22Rv1 (cell line): ENCODE measurements around the gene PALLD.

ENCODE experiments used
- H3K27ac ChIP-seq: fragments of 450-650 bp; 2 replicates; pipeline ENCODE4 v1.5.1; 2017
- ZFX ChIP-seq: fragments of 450-650 bp; IDR thresholded peaks from 2 replicates; pipeline ENCODE4 v1.6.1; 2017; ENCODE audit warnings: antibody characterized with exemption, borderline replicate concordance
- TF ChIP-seq, protein P1 (sequence below): fragments of 450-650 bp; IDR thresholded peaks from 2 replicates; pipeline ENCODE4 v1.5.1; 2017; ENCODE audit warnings: mild to moderate bottlenecking

The PALLD gene

DNA sequence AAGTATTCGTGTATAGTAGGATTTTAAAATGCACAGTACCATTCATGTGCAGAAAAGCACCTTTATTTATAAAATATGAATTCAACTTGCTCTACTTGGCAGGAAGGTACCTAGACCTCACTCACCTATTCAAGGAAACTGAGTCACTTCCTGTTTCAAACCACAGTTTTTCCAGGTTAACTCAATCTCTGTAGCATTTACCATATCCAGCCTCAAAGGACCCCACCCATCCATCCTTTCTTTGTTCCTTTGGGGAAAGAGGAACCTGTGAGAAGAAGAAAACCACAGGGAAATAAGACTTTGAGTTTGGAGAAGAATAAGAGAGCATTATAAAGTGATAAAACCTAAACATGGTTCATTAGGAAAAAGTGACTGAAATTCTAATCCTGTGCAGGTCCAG is 262.5 kb downstream of the PALLD start:
- no peak overlapping the region for H3K27ac ChIP-seq
- TF ChIP-seq, protein P1, sequence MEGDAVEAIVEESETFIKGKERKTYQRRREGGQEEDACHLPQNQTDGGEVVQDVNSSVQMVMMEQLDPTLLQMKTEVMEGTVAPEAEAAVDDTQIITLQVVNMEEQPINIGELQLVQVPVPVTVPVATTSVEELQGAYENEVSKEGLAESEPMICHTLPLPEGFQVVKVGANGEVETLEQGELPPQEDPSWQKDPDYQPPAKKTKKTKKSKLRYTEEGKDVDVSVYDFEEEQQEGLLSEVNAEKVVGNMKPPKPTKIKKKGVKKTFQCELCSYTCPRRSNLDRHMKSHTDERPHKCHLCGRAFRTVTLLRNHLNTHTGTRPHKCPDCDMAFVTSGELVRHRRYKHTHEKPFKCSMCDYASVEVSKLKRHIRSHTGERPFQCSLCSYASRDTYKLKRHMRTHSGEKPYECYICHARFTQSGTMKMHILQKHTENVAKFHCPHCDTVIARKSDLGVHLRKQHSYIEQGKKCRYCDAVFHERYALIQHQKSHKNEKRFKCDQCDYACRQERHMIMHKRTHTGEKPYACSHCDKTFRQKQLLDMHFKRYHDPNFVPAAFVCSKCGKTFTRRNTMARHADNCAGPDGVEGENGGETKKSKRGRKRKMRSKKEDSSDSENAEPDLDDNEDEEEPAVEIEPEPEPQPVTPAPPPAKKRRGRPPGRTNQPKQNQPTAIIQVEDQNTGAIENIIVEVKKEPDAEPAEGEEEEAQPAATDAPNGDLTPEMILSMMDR, result no peak
- no peak for TF ChIP-seq ZFX

DNA sequence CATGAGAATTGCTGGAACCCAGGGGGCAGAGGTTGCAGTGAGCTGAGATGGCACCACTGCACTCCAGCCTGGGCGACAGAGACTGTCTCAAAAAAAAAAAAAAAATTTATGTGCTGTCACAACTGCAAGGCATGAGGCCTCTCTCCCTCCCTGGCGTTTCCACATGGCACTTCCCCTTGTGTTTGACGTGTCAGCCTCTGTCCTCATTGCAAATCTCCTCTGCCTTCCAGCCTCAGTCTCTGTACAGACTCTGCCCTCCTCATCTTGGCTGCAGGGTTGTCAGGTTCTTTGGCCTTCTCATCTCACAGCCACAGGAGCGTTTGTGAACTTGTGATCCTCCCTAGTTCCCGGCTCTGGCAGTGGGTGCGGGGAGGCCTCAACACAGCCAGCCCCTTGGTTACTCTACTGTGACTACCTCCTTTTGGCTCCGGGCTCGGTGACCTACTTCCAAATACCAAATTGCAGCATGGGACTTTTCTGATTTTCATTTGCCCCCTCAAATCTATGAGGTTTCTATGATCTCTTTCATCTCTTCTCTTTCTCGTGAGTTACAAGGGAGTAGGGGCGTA is 263.2 kb downstream of the PALLD start:
- TF ChIP-seq ZFX, result no peak
- TF ChIP-seq, protein P1, result no peak
- no peak overlapping the region for H3K27ac ChIP-seq

DNA sequence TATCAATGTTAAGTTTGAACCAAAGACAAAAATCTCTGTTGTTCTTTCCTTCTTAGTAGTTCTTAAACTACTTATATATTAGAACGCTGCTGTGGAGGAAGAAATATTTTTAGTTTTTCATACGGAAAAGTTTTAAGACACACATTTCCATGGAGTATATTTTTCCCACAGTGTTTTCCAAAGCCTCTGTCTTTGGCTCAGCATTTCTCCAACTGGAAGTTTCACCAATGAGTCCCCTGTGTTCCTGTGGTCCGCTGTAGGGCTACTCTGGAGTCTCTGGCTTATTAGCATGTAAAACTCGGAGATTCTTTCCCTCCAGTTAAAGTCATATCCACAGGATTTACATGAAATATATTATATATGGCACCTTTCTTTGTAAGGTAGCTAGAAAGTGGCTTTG is 264.2 kb downstream of the PALLD start:
- TF ChIP-seq, protein P1, result no peak
- TF ChIP-seq ZFX, result no peak
- no peak overlapping the region for H3K27ac ChIP-seq

DNA sequence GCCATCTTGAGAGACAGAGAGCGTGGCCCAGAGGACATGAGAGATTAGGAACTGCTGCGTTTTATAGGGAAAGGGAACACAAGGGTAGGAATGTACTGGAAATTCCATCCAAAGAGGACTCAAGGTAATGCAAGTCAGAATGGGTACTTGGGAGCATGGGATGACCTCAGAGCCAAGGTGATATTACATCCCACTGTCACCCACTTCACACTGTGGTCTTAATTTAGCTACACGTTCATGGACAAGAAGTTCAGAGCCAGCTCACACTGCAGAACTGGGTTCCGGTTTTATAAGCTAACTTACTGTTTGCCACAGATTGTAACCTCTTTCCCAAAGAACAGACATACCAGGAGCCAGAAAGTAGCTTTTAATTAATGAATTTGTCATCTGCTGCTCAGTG is 268.5 kb downstream of the PALLD start:
- no peak overlapping the region for H3K27ac ChIP-seq
- TF ChIP-seq ZFX, result no peak
- TF ChIP-seq, protein P1, result no peak

DNA sequence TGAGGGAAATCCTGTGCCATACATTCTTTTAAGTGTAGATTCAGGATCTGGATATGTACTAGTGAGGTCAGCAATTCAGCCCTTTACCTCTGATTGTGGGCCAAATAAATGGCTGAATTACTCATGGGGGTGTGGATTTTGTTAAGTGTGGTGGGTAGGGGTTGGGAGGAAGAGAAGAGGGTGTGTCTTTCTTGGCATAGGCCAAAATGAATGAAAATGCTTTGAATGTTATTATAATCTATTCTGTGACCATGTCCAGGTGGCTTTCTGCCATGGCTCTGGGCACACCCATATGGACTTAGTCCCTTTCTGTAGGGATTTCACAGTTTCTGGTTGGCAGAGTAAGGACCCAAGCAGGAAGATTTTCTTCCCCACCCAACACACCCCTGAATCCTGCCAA is 268.9 kb downstream of the PALLD start:
- H3K27ac ChIP-seq, result no peak overlapping the region
- TF ChIP-seq, protein P1, result no peak
- TF ChIP-seq ZFX, result no peak

DNA sequence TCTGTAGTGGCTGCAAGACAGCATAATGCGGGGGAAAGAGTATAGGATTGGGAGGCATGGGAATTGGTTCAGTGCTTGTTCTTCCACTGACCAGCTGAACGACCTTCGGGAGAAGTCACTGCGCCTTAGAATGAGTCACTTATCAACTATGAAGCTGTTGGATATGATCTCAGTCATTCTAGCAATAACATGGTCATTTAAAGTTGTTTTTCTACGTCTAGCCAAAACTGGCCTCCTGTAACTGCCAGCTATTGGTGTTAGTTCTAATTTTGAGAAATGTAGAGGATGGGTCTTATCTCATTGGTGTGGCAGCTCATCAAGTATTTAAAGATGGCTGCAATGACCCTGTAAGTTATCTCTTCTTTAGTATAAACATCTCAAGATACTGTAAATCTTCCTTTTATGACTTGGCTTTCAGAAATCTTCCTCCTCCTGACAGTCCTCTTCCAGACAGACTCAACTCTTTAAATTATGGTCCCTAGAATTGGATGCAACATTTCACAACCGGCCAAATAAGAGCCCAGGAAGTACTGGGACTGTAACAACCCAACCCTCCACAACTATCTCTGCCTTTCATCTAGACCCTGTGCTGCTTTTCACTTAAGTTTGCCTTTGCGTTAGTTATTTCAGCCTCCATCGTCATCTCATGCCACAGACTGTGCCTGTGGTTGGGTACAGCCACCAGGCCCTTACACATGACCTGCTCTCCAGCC is 269.9 kb downstream of the PALLD start:
- no peak overlapping the region for H3K27ac ChIP-seq
- TF ChIP-seq, protein P1, result no peak

DNA sequence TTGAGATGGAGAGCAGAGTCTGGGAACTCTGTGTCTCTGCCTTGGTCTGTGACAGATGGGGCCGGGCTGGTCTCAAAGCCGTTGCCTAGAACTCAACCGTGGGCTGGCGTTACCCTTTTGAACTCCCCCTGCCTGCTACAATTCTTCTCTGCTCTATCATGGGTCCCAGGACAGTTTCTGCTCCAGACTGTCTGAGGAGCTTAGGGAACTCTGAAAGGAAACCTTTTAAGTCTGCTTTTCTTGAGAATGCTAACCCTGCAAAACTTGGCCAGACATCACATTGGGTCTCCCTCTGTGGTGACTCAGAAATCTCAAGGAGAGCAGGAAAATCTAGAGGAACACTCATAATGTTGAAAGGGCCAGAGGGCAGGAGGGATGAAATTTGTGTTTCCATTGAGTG is 272.6 kb downstream of the PALLD start:
- no peak for TF ChIP-seq ZFX
- H3K27ac ChIP-seq, result no peak overlapping the region

DNA sequence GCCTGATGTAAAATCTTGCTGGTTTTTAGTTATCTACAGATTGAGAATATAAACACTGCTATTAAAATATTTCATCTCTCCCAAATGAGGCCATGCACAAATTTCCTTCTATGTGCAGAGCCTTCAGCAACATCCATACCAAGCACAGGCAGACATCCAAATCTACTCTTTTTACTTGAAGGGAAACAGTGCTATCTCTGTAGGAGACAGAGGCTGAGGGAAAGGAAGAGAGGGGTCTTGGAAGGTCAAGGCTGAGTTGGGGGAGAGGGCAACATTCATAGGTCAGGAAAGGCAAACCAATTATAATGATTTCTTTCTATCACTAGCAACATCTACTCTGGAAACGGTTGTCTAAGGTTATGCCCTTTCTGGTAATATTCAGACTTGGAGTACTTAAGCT is 273.0 kb downstream of the PALLD start:
- TF ChIP-seq ZFX, result no peak
- H3K27ac ChIP-seq, result no peak overlapping the region
